ENCODE measurements around the gene WDR47.

The WDR47 gene

GRCh38 chr1:108961198-108961597, 80.7 kb downstream of the WDR47 start:
- H3K9me3 ChIP-seq (replicated peaks in 1 of 2; ENCODE audit: control insufficient read depth in 2 of 2, insufficient read depth in 1 of 2, low read depth in 1 of 2, low read length in 2 of 2) = no peaks in the 10 kb centered on the region

GRCh38 chr1:108960719-108961118, 81.2 kb downstream of the WDR47 start:
- Histone ChIP-seq H2AK5ac (ENCODE audit: low read depth, low read length) (no peak overlapping the region), H3K14ac (ENCODE audit: low read length) (no peak overlapping the region), H3K27me3 (ENCODE audit: control insufficient read depth in 3 of 3, insufficient read depth in 3 of 3, low read depth in 1 of 3, low read length in 3 of 3) (no peaks in the 10 kb centered on the region), H3K4me2 (ENCODE audit: insufficient read depth, low read length, poor library complexity, severe bottlenecking) (no peak overlapping the region), H3K4me3 (ENCODE audit: low read length in 2 of 2) (no peak overlapping the region), H3K36me3 (replicated peaks in 1 of 2; ENCODE audit: control insufficient read depth in 2 of 2, insufficient read depth in 2 of 2, low read length in 2 of 2) (peaks cover 2 to 40% of the 10 kb centered on the region in 2 donors), H2BK5ac (ENCODE audit: low read length) (no peak overlapping the region), H3K9me3 (replicated peaks in 1 of 2; ENCODE audit: control insufficient read depth in 2 of 2, insufficient read depth in 1 of 2, low read depth in 1 of 2, low read length in 2 of 2) (no peaks in the 10 kb centered on the region), H4K91ac (ENCODE audit: low read depth, low read length, poor library complexity) (no peak overlapping the region), H3K79me1 (ENCODE audit: low read depth, low read length) (no peaks in the 10 kb centered on the region), H3K4me1 (ENCODE audit: control insufficient read depth in 2 of 2, insufficient read depth in 1 of 2, low read depth in 1 of 2, low read length in 2 of 2) (no peaks in the 10 kb centered on the region), H2BK15ac (ENCODE audit: low read length) (no peak overlapping the region), H3K23ac (ENCODE audit: low read depth, low read length, poor library complexity) (no peak overlapping the region), H3K4ac (ENCODE audit: low read length) (no peak overlapping the region), H2BK120ac (ENCODE audit: low read depth, low read length) (no peak overlapping the region), H2AFZ (ENCODE audit: low read length) (no peak overlapping the region), H2BK12ac (ENCODE audit: low read length) (no peak overlapping the region), H3K9ac (ENCODE audit: low read depth, low read length, poor library complexity) (no peak overlapping the region), H3K27ac (replicated peaks; ENCODE audit: low read length) (no peak overlapping the region), H3K18ac (ENCODE audit: low read length) (no peak overlapping the region), H4K8ac (ENCODE audit: low read depth, low read length) (no peak overlapping the region)
- WGBS, 2 donors (ENCODE audit: extremely low coverage in 2 of 2, insufficient read length in 2 of 2, insufficient replicate concordance in 1 of 2) = 100% methylated on average over 1 of the region's 5 CpGs
- no peak for DNase-seq (ENCODE audit: low spot score)

More at GRCh38 chr1:108961198-108961597, 80.7 kb downstream of the WDR47 start:
- H3K4me1 ChIP-seq (ENCODE audit: control insufficient read depth in 2 of 2, insufficient read depth in 1 of 2, low read depth in 1 of 2, low read length in 2 of 2) = no peaks in the 10 kb centered on the region
- no peak overlapping the region for H2BK120ac ChIP-seq (ENCODE audit: low read depth, low read length)
- H3K23ac ChIP-seq (ENCODE audit: low read depth, low read length, poor library complexity) = no peak overlapping the region
- no peak overlapping the region for H3K4me2 ChIP-seq (ENCODE audit: insufficient read depth, low read length, poor library complexity, severe bottlenecking)
- H4K91ac ChIP-seq (ENCODE audit: low read depth, low read length, poor library complexity) = no peak overlapping the region
- no peak overlapping the region for H4K8ac ChIP-seq (ENCODE audit: low read depth, low read length)
- no peak overlapping the region for H2AK5ac ChIP-seq (ENCODE audit: low read depth, low read length)
- H3K36me3 ChIP-seq (replicated peaks in 1 of 2; ENCODE audit: control insufficient read depth in 2 of 2, insufficient read depth in 2 of 2, low read length in 2 of 2) = peaks cover 2 to 36% of the 10 kb centered on the region in 2 donors
- H2BK5ac ChIP-seq (ENCODE audit: low read length) = no peak overlapping the region
- H3K27ac ChIP-seq (replicated peaks; ENCODE audit: low read length) = no peak overlapping the region
- WGBS, 2 donors (ENCODE audit: extremely low coverage in 2 of 2, insufficient read length in 2 of 2, insufficient replicate concordance in 1 of 2) = no CpG with 5 or more reads among the region's 9 CpGs
- no peak overlapping the region for H2BK12ac ChIP-seq (ENCODE audit: low read length)
- H2BK15ac ChIP-seq (ENCODE audit: low read length) = no peak overlapping the region
- H3K18ac ChIP-seq (ENCODE audit: low read length) = no peak overlapping the region
- no peak overlapping the region for H3K9ac ChIP-seq (ENCODE audit: low read depth, low read length, poor library complexity)
- no peak overlapping the region for H3K4ac ChIP-seq (ENCODE audit: low read length)
- no peak overlapping the region for H3K14ac ChIP-seq (ENCODE audit: low read length)
- no peak overlapping the region for H3K4me3 ChIP-seq (ENCODE audit: low read length in 2 of 2)
- no peak overlapping the region for H2AFZ ChIP-seq (ENCODE audit: low read length)
- H3K79me1 ChIP-seq (ENCODE audit: low read depth, low read length) = no peaks in the 10 kb centered on the region
- H3K27me3 ChIP-seq (ENCODE audit: control insufficient read depth in 3 of 3, insufficient read depth in 3 of 3, low read depth in 1 of 3, low read length in 3 of 3) = no peaks in the 10 kb centered on the region
- DNase-seq (ENCODE audit: low spot score) = no peak

- H3K23ac ChIP-seq (ENCODE audit: low read depth, low read length, poor library complexity) = no peak overlapping the region
- no peak overlapping the region for H2BK12ac ChIP-seq (ENCODE audit: low read length)
- H2BK120ac ChIP-seq (ENCODE audit: low read depth, low read length) = no peak overlapping the region
- no peaks in the 10 kb centered on the region for H3K79me1 ChIP-seq (ENCODE audit: low read depth, low read length)
- H3K27ac ChIP-seq (replicated peaks; ENCODE audit: low read length) = no peak overlapping the region
- no peak overlapping the region for H3K4me2 ChIP-seq (ENCODE audit: insufficient read depth, low read length, poor library complexity, severe bottlenecking)
- no peak overlapping the region for H3K4ac ChIP-seq (ENCODE audit: low read length)
- H3K9ac ChIP-seq (ENCODE audit: low read depth, low read length, poor library complexity) = no peak overlapping the region
- no peaks in the 10 kb centered on the region for H3K9me3 ChIP-seq (replicated peaks in 1 of 2; ENCODE audit: control insufficient read depth in 2 of 2, insufficient read depth in 1 of 2, low read depth in 1 of 2, low read length in 2 of 2)
- no peaks in the 10 kb centered on the region for H3K4me1 ChIP-seq (ENCODE audit: control insufficient read depth in 2 of 2, insufficient read depth in 1 of 2, low read depth in 1 of 2, low read length in 2 of 2)
- H3K27me3 ChIP-seq (ENCODE audit: control insufficient read depth in 3 of 3, insufficient read depth in 3 of 3, low read depth in 1 of 3, low read length in 3 of 3) = no peaks in the 10 kb centered on the region
- H3K4me3 ChIP-seq (ENCODE audit: low read length in 2 of 2) = no peak overlapping the region
- no peak overlapping the region for H2AK5ac ChIP-seq (ENCODE audit: low read depth, low read length)
- H3K18ac ChIP-seq (ENCODE audit: low read length) = no peak overlapping the region
- H4K8ac ChIP-seq (ENCODE audit: low read depth, low read length) = no peak overlapping the region
- no peak for DNase-seq (ENCODE audit: low spot score)
- H2BK15ac ChIP-seq (ENCODE audit: low read length) = no peak overlapping the region
- H4K91ac ChIP-seq (ENCODE audit: low read depth, low read length, poor library complexity) = no peak overlapping the region
- H2BK5ac ChIP-seq (ENCODE audit: low read length) = no peak overlapping the region
- peaks cover 2 to 59% of the 10 kb centered on the region in 2 donors for H3K36me3 ChIP-seq (replicated peaks in 1 of 2; ENCODE audit: control insufficient read depth in 2 of 2, insufficient read depth in 2 of 2, low read length in 2 of 2)
- H2AFZ ChIP-seq (ENCODE audit: low read length) = no peak overlapping the region
- H3K14ac ChIP-seq (ENCODE audit: low read length) = no peak overlapping the region
- no CpG with 5 or more reads among the region's 5 CpGs for WGBS, 2 donors (ENCODE audit: extremely low coverage in 2 of 2, insufficient read length in 2 of 2, insufficient replicate concordance in 1 of 2)
These were observed 84.0 kb downstream of the WDR47 start for GRCh38 chr1:108957888-108958287.

- no peak overlapping the region for H4K8ac ChIP-seq (ENCODE audit: low read depth, low read length)
- H2AK5ac ChIP-seq (ENCODE audit: low read depth, low read length) = no peak overlapping the region
- peaks cover 2% of the 10 kb centered on the region for H3K79me1 ChIP-seq (ENCODE audit: low read depth, low read length)
- peaks cover 2 to 59% of the 10 kb centered on the region in 2 donors for H3K36me3 ChIP-seq (replicated peaks in 1 of 2; ENCODE audit: control insufficient read depth in 2 of 2, insufficient read depth in 2 of 2, low read length in 2 of 2)
- H3K4me1 ChIP-seq (ENCODE audit: control insufficient read depth in 2 of 2, insufficient read depth in 1 of 2, low read depth in 1 of 2, low read length in 2 of 2) = no peaks in the 10 kb centered on the region
- H3K4me3 ChIP-seq (ENCODE audit: low read length in 2 of 2) = no peak overlapping the region
- H2AFZ ChIP-seq (ENCODE audit: low read length) = no peak overlapping the region
- no peak overlapping the region for H3K14ac ChIP-seq (ENCODE audit: low read length)
- H2BK15ac ChIP-seq (ENCODE audit: low read length) = no peak overlapping the region
- H3K9ac ChIP-seq (ENCODE audit: low read depth, low read length, poor library complexity) = no peak overlapping the region
- no peak overlapping the region for H3K27ac ChIP-seq (replicated peaks; ENCODE audit: low read length)
- no peak overlapping the region for H2BK120ac ChIP-seq (ENCODE audit: low read depth, low read length)
- no peak overlapping the region for H2BK5ac ChIP-seq (ENCODE audit: low read length)
- no peak overlapping the region for H2BK12ac ChIP-seq (ENCODE audit: low read length)
- no peak overlapping the region for H3K4me2 ChIP-seq (ENCODE audit: insufficient read depth, low read length, poor library complexity, severe bottlenecking)
- WGBS, 2 donors (ENCODE audit: extremely low coverage in 2 of 2, insufficient read length in 2 of 2, insufficient replicate concordance in 1 of 2) = no CpG with 5 or more reads among the region's 3 CpGs
- no peaks in the 10 kb centered on the region for H3K9me3 ChIP-seq (replicated peaks in 1 of 2; ENCODE audit: control insufficient read depth in 2 of 2, insufficient read depth in 1 of 2, low read depth in 1 of 2, low read length in 2 of 2)
- DNase-seq (ENCODE audit: low spot score) = no peak
- H3K27me3 ChIP-seq (ENCODE audit: control insufficient read depth in 3 of 3, insufficient read depth in 3 of 3, low read depth in 1 of 3, low read length in 3 of 3) = no peaks in the 10 kb centered on the region
- H3K18ac ChIP-seq (ENCODE audit: low read length) = no peak overlapping the region
- no peak overlapping the region for H3K23ac ChIP-seq (ENCODE audit: low read depth, low read length, poor library complexity)
- no peak overlapping the region for H4K91ac ChIP-seq (ENCODE audit: low read depth, low read length, poor library complexity)
- H3K4ac ChIP-seq (ENCODE audit: low read length) = no peak overlapping the region
These were observed 86.0 kb downstream of the WDR47 start for GRCh38 chr1:108955881-108956280.

All from neuronal stem cell (in vitro differentiated cells).